WTC11 (cell line): ENCODE measurements around the gene CCL17. TPM values are rescaled to one million over a fixed set of nuclear protein-coding genes. Genes with fewer than 3 reads are reported as not detected.

Experiments used
- ATAC-seq: fragments of 200-7000 bp; cut with Tn5 transposase; 2 replicates; pipeline ENCODE4 v1.10.0; 2021; ENCODE audit warnings: mild to moderate bottlenecking, moderate library complexity
- CTCF ChIA-PET: fragments of 300-600 bp; sonication (Branson Sonifier 250); formaldehyde crosslinking; loops from one replicate; lab custom pipeline; 2021; ENCODE audit warnings: antibody characterized with exemption; lab: Charles Lee
- POLR2A ChIA-PET: fragments of 350-600 bp; sonication (Branson Sonifier 250); formaldehyde crosslinking; loops from one replicate; lab custom pipeline; 2021; ENCODE audit warnings: antibody characterized with exemption; lab: Charles Lee
- DNase-seq: peaks from one replicate; pipeline ENCODE4 v3.0.0; 2021; ENCODE audit warnings: low spot score
- H3K27ac Mint-ChIP-seq: 2 replicates; pipeline ENCODE4 v1.8.0; 2021; ENCODE audit warnings: mixed read lengths
- H3K27me3 Mint-ChIP-seq: 2 replicates; pipeline ENCODE4 v1.8.0; 2021; ENCODE audit warnings: low read depth, mild to moderate bottlenecking, moderate library complexity, mixed read lengths
- H3K36me3 Mint-ChIP-seq: 2 replicates; pipeline ENCODE4 v1.8.0; 2021; ENCODE audit warnings: mixed read lengths
- H3K4me1 Mint-ChIP-seq: 2 replicates; pipeline ENCODE4 v1.8.0; 2022; ENCODE audit warnings: mixed read lengths
- H3K4me3 Mint-ChIP-seq: 2 replicates; pipeline ENCODE4 v1.8.0; 2021; ENCODE audit warnings: mild to moderate bottlenecking, moderate library complexity, mixed read lengths
- H3K9me3 Mint-ChIP-seq: 2 replicates; pipeline ENCODE4 v1.8.0; 2021; ENCODE audit warnings: mixed read lengths
- ATF3 ChIP-seq: sonication (generic); formaldehyde crosslinking; conservative IDR thresholded peaks from 2 replicates; pipeline ENCODE4 v1.8.1; 2022; ENCODE audit warnings: mild to moderate bottlenecking, missing genetic modification reagents
- E2F4 ChIP-seq: sonication (generic); formaldehyde crosslinking; IDR thresholded peaks from 2 replicates; pipeline ENCODE4 v1.8.1; 2022; ENCODE audit warnings: low read depth, mild to moderate bottlenecking, moderate library complexity, missing genetic modification reagents, borderline replicate concordance
- ELF4 ChIP-seq: sonication (generic); formaldehyde crosslinking; IDR thresholded peaks from 2 replicates; pipeline ENCODE4 v1.8.1; 2022; ENCODE audit warnings: low read depth, mild to moderate bottlenecking, moderate library complexity, missing genetic modification reagents
- ETV6 ChIP-seq: sonication (generic); formaldehyde crosslinking; IDR thresholded peaks from 2 replicates; pipeline ENCODE4 v1.8.1; 2022; ENCODE audit warnings: mild to moderate bottlenecking, missing genetic modification reagents
- GABPB1 ChIP-seq: sonication (generic); formaldehyde crosslinking; IDR thresholded peaks from 2 replicates; pipeline ENCODE4 v1.8.1; 2023; ENCODE audit warnings: mild to moderate bottlenecking, missing genetic modification reagents
- HMGA2 ChIP-seq: fragments of 250-450 bp; sonication (Bioruptor Pico); IDR thresholded peaks from 2 replicates; pipeline ENCODE4 v1.4.0; 2021; ENCODE audit warnings: mild to moderate bottlenecking, moderate library complexity
- HMGXB4 ChIP-seq: sonication (generic); formaldehyde crosslinking; IDR thresholded peaks from 2 replicates; pipeline ENCODE4 v1.8.1; 2023; ENCODE audit warnings: mild to moderate bottlenecking, moderate library complexity, missing genetic modification reagents
- MLX ChIP-seq: sonication (generic); formaldehyde crosslinking; IDR thresholded peaks from 2 replicates; pipeline ENCODE4 v1.8.1; 2023; ENCODE audit warnings: mild to moderate bottlenecking, missing genetic modification reagents, moderate library complexity
- NFATC4 ChIP-seq: fragments of 250-450 bp; sonication (Bioruptor Pico); IDR thresholded peaks from 2 replicates; pipeline ENCODE4 v1.9.0; 2021; ENCODE audit warnings: mild to moderate bottlenecking
- NR2C2 ChIP-seq: sonication (generic); formaldehyde crosslinking; IDR thresholded peaks from 2 replicates; pipeline ENCODE4 v1.8.0; 2022; ENCODE audit warnings: mild to moderate bottlenecking, missing genetic modification reagents
- OVOL2 ChIP-seq: fragments of 250-450 bp; sonication (Bioruptor Pico); IDR thresholded peaks from 2 replicates; pipeline ENCODE4 v1.9.0; 2021; ENCODE audit warnings: mild to moderate bottlenecking, borderline replicate concordance
- RORB ChIP-seq: fragments of 250-450 bp; sonication (Bioruptor Pico); IDR thresholded peaks from 2 replicates; pipeline ENCODE4 v1.9.0; 2021; ENCODE audit warnings: mild to moderate bottlenecking
- TCF7 ChIP-seq: sonication (generic); formaldehyde crosslinking; IDR thresholded peaks from 2 replicates; pipeline ENCODE4 v1.8.0; 2022; ENCODE audit warnings: mild to moderate bottlenecking, low read depth, missing genetic modification reagents, moderate library complexity
- TP53 ChIP-seq: sonication (generic); formaldehyde crosslinking; IDR thresholded peaks from 2 replicates; pipeline ENCODE4 v1.8.1; 2023; ENCODE audit warnings: mild to moderate bottlenecking, missing genetic modification reagents
- ZBTB43 ChIP-seq: sonication (generic); formaldehyde crosslinking; IDR thresholded peaks from 2 replicates; pipeline ENCODE4 v1.8.1; 2023; ENCODE audit warnings: mild to moderate bottlenecking, missing genetic modification reagents
- ZNF121 ChIP-seq: sonication (generic); formaldehyde crosslinking; IDR thresholded peaks from 2 replicates; pipeline ENCODE4 v1.8.0; 2023; ENCODE audit warnings: missing genetic modification reagents
- ZNF138 ChIP-seq: sonication (generic); formaldehyde crosslinking; conservative IDR thresholded peaks from 2 replicates; pipeline ENCODE4 v1.8.1; 2022; ENCODE audit warnings: mild to moderate bottlenecking, moderate library complexity, missing genetic modification reagents
- ZNF219 ChIP-seq: sonication (generic); formaldehyde crosslinking; IDR thresholded peaks from 2 replicates; pipeline ENCODE4 v1.8.0; 2023; ENCODE audit warnings: missing genetic modification reagents, mild to moderate bottlenecking, borderline replicate concordance
- ZNF232 ChIP-seq: sonication (generic); formaldehyde crosslinking; IDR thresholded peaks from 2 replicates; pipeline ENCODE4 v1.8.0; 2022; ENCODE audit warnings: mild to moderate bottlenecking, missing genetic modification reagents
- ZNF396 ChIP-seq: fragments of 250-450 bp; sonication (Bioruptor Pico); IDR thresholded peaks from 2 replicates; pipeline ENCODE4 v1.8.0; 2021; ENCODE audit warnings: mild to moderate bottlenecking, moderate library complexity, borderline replicate concordance
- total RNA-seq: library from RNA; stranded (reverse); gene quantifications from 3 replicates; pipeline ENCODE4 v1.2.3, GENCODE V29; 2021

The CCL17 gene
- total RNA-seq, 1 experiment from 2014 or later, result not detected

- TF ChIP-seq GABPB1 (CRISPR knock-in tag) (no peak), TP53 (CRISPR knock-in tag) (no peak), RORB (CRISPR knock-in tag) (no peak), ZNF138 (no peak), ATF3 (CRISPR knock-in tag) (no peak), TCF7 (CRISPR knock-in tag) (no peak)
- TF ChIP-seq, all 79 proteins: peak for 0
These were observed 47.1 kb upstream of the CCL17 start (continued) for GRCh38 chr16:57357330-57358085.

- Mint-ChIP-seq H3K36me3 (no peaks in the 10 kb centered on the region), H3K27me3 (no peaks in the 10 kb centered on the region; the same call in 1 of the 2 replicates), H3K4me1 (no peaks in the 10 kb centered on the region; the same call in 1 of the 2 replicates), H3K9me3 (no peaks in the 10 kb centered on the region), H3K27ac (no peak overlapping the region), H3K4me3 (no peak overlapping the region)
- TF ChIP-seq HMGA2 (CRISPR knock-in tag) (no peak), NFATC4 (no peak)
- ChIA-PET CTCF (interaction anchor here (0.7 kb wide), 1 partner anchor 220 kb away, joined by 3 read pairs; no protein-coding TSS in a partner anchor), POLR2A (no interaction called here)
- ATAC-seq (no peak), DNase-seq (no peak)
These were observed 46.5 kb upstream of the CCL17 start for GRCh38 chr16:57358086-57358420.

GRCh38 chr16:57358527-57359095, 46.0 kb upstream of the CCL17 start, which contains the start of gene CCL22:
TSS of gene CCL22 (plus strand) at chr16:57358783. CDS start at chr16:57358817, 34 bp downstream.
- ChIA-PET POLR2A (no interaction called here), CTCF (no interaction called here)
- Mint-ChIP-seq H3K27ac (no peak within 1 kb of the TSS), H3K36me3 (no peaks in the 10 kb centered on the region), H3K4me1 (no peaks in the 10 kb centered on the region; the same call in 1 of the 2 replicates), H3K9me3 (no peaks in the 10 kb centered on the region), H3K4me3 (no peak within 1 kb of the TSS), H3K27me3 (no peaks in the 10 kb centered on the region)
- TF ChIP-seq NR2C2 (CRISPR knock-in tag) (no peak), ZNF232 (CRISPR knock-in tag) (no peak), ZNF219 (CRISPR knock-in tag) (no peak), ZBTB43 (no peak), OVOL2 (no peak), NFATC4 (no peak), HMGXB4 (CRISPR knock-in tag) (no peak), MLX (CRISPR knock-in tag) (no peak), ETV6 (CRISPR knock-in tag) (no peak), ZNF121 (CRISPR knock-in tag) (no peak), E2F4 (no peak), ZNF396 (no peak), ELF4 (no peak)
- DNase-seq (no peak), ATAC-seq (no peak)
